HEK293 (cell line): ENCODE data around the gene TMEM62.

Experiments
- AEBP2 ChIP-seq: fragments of 450-650 bp; formaldehyde crosslinking; IDR thresholded peaks from 2 replicates; pipeline ENCODE4 v1.5.1; 2016; ENCODE audit warnings: missing biosample characterization, missing genetic modification characterization, borderline replicate concordance
- FEZF1 ChIP-seq: fragments of 450-650 bp; formaldehyde crosslinking; IDR thresholded peaks from 2 replicates; pipeline ENCODE4 v1.5.1; 2016; ENCODE audit warnings: missing biosample characterization, missing genetic modification characterization
- HIC1 ChIP-seq: fragments of 450-650 bp; formaldehyde crosslinking; IDR thresholded peaks from 2 replicates; pipeline ENCODE4 v1.5.1; 2016; ENCODE audit warnings: missing biosample characterization, missing genetic modification characterization
- MZF1 ChIP-seq: fragments of 450-650 bp; formaldehyde crosslinking; IDR thresholded peaks from 2 replicates; pipeline ENCODE4 v1.5.1; 2017; ENCODE audit warnings: missing biosample characterization, missing genetic modification characterization, borderline replicate concordance
- OSR2 ChIP-seq: fragments of 450-650 bp; formaldehyde crosslinking; IDR thresholded peaks from 2 replicates; pipeline ENCODE4 v1.5.1; 2016; ENCODE audit warnings: missing biosample characterization, missing genetic modification characterization
- PATZ1 ChIP-seq: fragments of 450-650 bp; formaldehyde crosslinking; IDR thresholded peaks from 2 replicates; pipeline ENCODE4 v1.5.1; 2016; ENCODE audit warnings: missing biosample characterization, missing genetic modification characterization
- ZBTB11 ChIP-seq: fragments of 450-650 bp; formaldehyde crosslinking; conservative IDR thresholded peaks from 2 replicates; pipeline ENCODE4 v1.5.1; 2016; ENCODE audit warnings: low read depth, missing biosample characterization, missing genetic modification characterization
- ZBTB17 ChIP-seq: fragments of 450-650 bp; formaldehyde crosslinking; IDR thresholded peaks from 2 replicates; pipeline ENCODE4 v1.5.1; 2016; ENCODE audit warnings: missing biosample characterization, missing genetic modification characterization
- ZNF175 ChIP-seq: fragments of 450-650 bp; formaldehyde crosslinking; IDR thresholded peaks from 2 replicates; pipeline ENCODE4 v1.5.1; 2016; ENCODE audit warnings: missing biosample characterization, missing genetic modification characterization
- ZNF2 ChIP-seq: fragments of 450-650 bp; formaldehyde crosslinking; IDR thresholded peaks from 2 replicates; pipeline ENCODE4 v1.5.1; 2016; ENCODE audit warnings: missing biosample characterization, missing genetic modification characterization
- ZNF211 ChIP-seq: fragments of 450-650 bp; formaldehyde crosslinking; IDR thresholded peaks from 2 replicates; pipeline ENCODE4 v1.5.1; 2016; ENCODE audit warnings: low read depth, missing biosample characterization, missing genetic modification characterization
- ZNF394 ChIP-seq: fragments of 450-650 bp; formaldehyde crosslinking; IDR thresholded peaks from 2 replicates; pipeline ENCODE4 v1.5.1; 2016; ENCODE audit warnings: missing biosample characterization, missing genetic modification characterization, mild to moderate bottlenecking, moderate library complexity, borderline replicate concordance
- ZNF48 ChIP-seq: fragments of 450-650 bp; formaldehyde crosslinking; IDR thresholded peaks from 2 replicates; pipeline ENCODE4 v1.5.1; 2016; ENCODE audit warnings: missing biosample characterization, missing genetic modification characterization
- ZNF518A ChIP-seq: fragments of 450-650 bp; formaldehyde crosslinking; conservative IDR thresholded peaks from 2 replicates; pipeline ENCODE4 v1.5.1; 2016; ENCODE audit warnings: low read depth, missing biosample characterization, missing genetic modification characterization
- ZNF555 ChIP-seq: fragments of 450-650 bp; formaldehyde crosslinking; conservative IDR thresholded peaks from 2 replicates; pipeline ENCODE4 v1.5.1; 2017; ENCODE audit warnings: missing biosample characterization, mild to moderate bottlenecking, missing genetic modification characterization, inconsistent platforms
- ZNF660 ChIP-seq: fragments of 450-650 bp; IDR thresholded peaks from 2 replicates; pipeline ENCODE4 v1.5.1; 2018; ENCODE audit warnings: missing biosample characterization, mild to moderate bottlenecking, missing genetic modification characterization
- ZNF791 ChIP-seq: fragments of 450-650 bp; formaldehyde crosslinking; IDR thresholded peaks from 2 replicates; pipeline ENCODE4 v1.5.1; 2016; ENCODE audit warnings: missing biosample characterization, missing genetic modification characterization
- ZSCAN23 ChIP-seq: fragments of 450-650 bp; formaldehyde crosslinking; IDR thresholded peaks from 2 replicates; pipeline ENCODE4 v1.5.1; 2016; ENCODE audit warnings: missing biosample characterization, missing genetic modification characterization
- ZSCAN5A ChIP-seq: fragments of 450-650 bp; formaldehyde crosslinking; IDR thresholded peaks from 2 replicates; pipeline ENCODE4 v1.5.1; 2016; ENCODE audit warnings: missing biosample characterization, missing genetic modification characterization

Gene TMEM62

GRCh38 chr15:43185157-43186002, 52.0 kb downstream of the TMEM62 start, which contains the start of gene CCNDBP1 (continued):
- TF ChIP-seq ZNF518A (tag by site-specific recombination) (no peak), ZNF175 (tag by site-specific recombination) (no peak), ZNF394 (tag by site-specific recombination) (peak; percentile 81; the same call in 1 of the 2 replicates), ZNF211 (tag by site-specific recombination) (no peak), ZNF48 (tag by site-specific recombination) (no peak), FEZF1 (tag by site-specific recombination) (no peak), ZSCAN5A (peak; percentile 25; the same call in 1 of the 2 replicates), ZNF791 (tag by site-specific recombination) (no peak), PATZ1 (tag by site-specific recombination) (peak; percentile 79), ZBTB11 (tag by site-specific recombination) (peak; percentile 93), ZNF2 (tag by site-specific recombination) (no peak), AEBP2 (tag by site-specific recombination) (no peak), HIC1 (tag by site-specific recombination) (no peak), MZF1 (tag by site-specific recombination) (no peak), ZNF660 (tag by site-specific recombination) (peak; percentile 31; the same call in 1 of the 2 replicates), OSR2 (no peak), ZNF555 (no peak), ZBTB17 (tag by site-specific recombination) (peak; percentile 63; the same call in 1 of the 2 replicates), ZSCAN23 (tag by site-specific recombination) (no peak)
